Epithelial cell of esophagus (primary cell): ENCODE measurements around the gene ANGPTL8.

ENCODE experiments used
- DNase-seq: peaks from one replicate; pipeline ENCODE4 v3.0.0; 2010; ENCODE audit warnings: low read depth
- H3K4me3 ChIP-seq: 2 replicates; pipeline ENCODE4 v1.5.1; 2011; ENCODE audit warnings: mild to moderate bottlenecking, low read length, control low read depth
- CTCF ChIP-seq: IDR thresholded peaks from 2 replicates; pipeline ENCODE4 v1.5.1; 2011; ENCODE audit warnings: low read depth, mild to moderate bottlenecking, low read length, control low read depth, inconsistent platforms; ENCODE audit not compliant: insufficient read depth; ENCODE audit errors: missing control alignments

ANGPTL8 gene

DNA sequence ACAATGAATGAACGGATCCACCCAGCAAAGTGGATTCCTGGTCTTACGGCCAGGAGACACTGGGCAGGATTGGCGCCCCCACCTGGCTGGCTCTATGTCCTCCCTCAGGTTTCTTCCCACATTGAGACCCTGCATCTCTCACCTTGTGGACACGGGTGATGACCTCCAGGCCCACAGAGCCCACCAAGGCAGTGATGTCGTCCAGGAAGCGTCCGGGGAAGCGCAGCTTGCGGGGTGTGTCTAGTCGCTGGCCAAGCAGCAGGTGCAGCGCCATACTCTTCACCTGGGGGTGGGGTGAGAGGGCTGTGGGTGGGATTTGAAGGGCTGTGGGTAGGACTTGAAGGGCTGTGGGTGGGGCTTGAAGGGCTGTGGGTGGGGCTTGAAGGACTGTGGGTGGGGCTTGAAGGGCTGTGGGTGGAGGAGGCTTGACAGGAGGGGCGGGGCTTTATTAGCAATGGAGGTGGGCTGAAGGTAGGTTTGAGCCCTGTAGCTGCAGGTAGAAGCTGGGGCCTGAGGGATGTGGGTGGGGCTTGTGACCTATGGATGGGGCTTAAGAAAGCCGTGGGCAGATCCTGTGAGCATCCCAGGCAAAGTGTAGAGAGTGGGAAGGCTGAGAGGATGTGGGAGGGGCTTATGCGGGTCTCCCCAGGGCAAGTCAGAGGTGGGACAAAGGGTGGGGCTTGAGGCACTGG, 12.1 kb upstream of the ANGPTL8 start:
- peak; percentile 2 for TF ChIP-seq CTCF
- peak; percentile 43 for DNase-seq
- H3K4me3 ChIP-seq: no peak overlapping the region

DNA sequence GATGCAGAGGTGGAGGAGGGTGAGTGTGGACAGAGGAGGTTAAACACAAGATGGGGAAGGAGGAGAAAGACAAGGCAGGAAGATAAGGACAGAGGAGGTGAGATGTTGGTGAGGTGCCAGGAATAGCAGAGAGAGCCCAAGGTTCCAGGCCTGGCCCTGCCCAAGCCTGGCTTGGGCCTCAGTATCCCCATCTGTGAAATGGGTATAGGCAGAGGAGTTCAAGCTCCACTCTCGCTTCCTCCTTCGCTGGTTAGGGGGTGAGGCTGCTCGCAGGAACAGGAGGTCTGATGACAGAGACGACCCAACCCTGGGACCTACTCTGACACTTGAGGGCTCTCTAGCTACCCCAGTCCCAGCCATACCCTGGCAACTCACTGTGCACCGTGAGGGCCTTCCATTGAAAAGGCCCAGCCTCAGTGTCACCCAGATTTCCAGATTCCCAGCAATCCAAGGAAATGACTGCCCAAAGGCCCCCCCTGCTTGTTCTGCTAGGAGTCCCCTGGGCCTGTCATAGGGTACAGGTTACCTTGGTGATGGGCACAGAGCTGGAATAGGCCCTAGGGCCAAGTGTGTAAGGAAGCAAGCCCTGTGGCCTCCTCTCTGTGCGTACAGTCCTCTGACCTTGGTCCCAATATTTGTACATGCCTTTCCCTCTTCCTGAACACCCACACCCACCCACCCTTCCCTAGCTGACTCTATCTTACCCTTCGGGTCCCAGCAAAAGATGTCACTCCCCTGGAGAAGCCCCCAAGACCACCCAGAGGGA, 8.6 kb upstream of the ANGPTL8 start:
- no peak for DNase-seq
- no peak overlapping the region for H3K4me3 ChIP-seq
- TF ChIP-seq CTCF: no peak

DNA sequence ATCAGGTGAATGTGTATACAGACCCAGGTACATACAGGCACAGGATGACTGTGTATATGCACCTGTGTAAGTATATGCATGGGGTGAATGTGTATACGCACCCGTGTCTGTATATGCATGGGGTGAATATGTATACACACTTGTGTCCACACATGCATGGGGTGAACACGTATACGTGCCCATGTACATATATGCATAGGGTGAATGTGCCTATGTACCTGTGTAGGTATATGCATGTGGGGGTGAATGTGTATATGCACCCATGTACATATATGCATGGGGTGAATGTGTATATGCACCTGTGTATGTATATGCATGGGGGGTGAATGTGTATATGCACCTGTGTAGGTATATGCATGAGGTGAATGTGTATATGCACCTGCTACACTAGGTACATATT, 6.9 kb upstream of the ANGPTL8 start:
- no peak for TF ChIP-seq CTCF
- DNase-seq: no peak
- H3K4me3 ChIP-seq: no peak overlapping the region

- H3K4me3 ChIP-seq: no peak overlapping the region
- DNase-seq: no peak
- TF ChIP-seq CTCF: no peak
Observed at GRCh38 chr19:11233073-11233472, 6.3 kb upstream of the ANGPTL8 start.

- H3K4me3 ChIP-seq: no peak overlapping the region
- TF ChIP-seq CTCF: no peak
Observed at GRCh38 chr19:11234486-11235075, 4.8 kb upstream of the ANGPTL8 start.

DNA sequence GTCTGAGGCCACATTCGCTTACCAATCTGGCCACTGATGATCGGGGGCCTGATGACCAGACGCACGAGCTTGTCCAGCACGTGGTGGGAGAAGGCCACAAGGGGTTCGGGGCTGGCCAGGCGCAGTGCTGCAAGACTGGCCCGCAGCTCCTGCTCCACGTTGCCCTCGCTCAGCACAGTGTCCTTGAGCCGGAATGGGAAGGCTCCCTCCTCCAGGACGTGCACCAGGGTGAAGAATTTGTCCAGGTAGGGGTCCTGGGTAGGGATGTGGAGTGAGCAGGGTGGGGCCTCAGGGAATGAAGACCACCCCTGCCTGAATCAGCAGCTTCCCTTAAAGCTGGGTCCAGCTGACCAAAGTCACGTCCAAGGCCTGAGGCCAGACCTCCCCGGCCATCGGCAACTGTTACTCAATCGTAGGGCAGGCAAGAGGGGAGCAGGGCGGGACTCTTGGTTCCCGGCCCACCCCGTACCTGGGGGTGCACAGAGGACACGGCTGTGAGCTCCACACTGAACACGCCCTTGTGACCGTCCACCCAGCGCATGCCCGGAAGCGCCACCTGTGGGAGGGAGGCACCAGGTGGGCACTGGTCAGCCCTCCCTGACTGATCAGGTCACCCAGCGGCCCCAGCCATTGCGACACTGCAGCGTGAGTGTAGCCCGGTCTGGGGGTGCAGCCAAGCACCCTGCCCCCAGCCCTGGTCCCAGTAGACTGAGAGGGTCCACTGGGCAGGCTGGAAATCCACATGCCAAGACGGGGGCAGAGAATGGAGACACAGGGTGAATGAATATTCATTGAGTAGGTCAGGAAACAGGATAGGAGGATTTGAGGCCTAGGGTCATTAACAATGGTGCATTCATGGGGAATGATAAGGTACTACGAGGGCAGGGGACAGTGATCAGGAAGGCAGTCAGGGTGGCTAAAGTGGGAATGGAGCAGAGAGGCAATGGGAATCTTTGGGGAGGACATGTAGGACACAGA, 2.8 kb upstream of the ANGPTL8 start:
- no peak for DNase-seq
- no peak overlapping the region for H3K4me3 ChIP-seq
- TF ChIP-seq CTCF: no peak

More at GRCh38 chr19:11234486-11235075, 4.8 kb upstream of the ANGPTL8 start:
- DNase-seq: no peak
